Measurements from ENCODE around the gene MTM1. TPM values are rescaled to one million over a fixed set of nuclear protein-coding genes. Genes with fewer than 3 reads are reported as not detected.

The MTM1 gene
- total RNA-seq, 4 donors from 2014 or later: 3.8 to 26.7 (median 13.1) TPM

GRCh38 chrX:150676221-150676620, 107.8 kb downstream of the MTM1 start:
- TF ChIP-seq POLR2A (IDR thresholded peaks at IDR 0.05): no peak
- no peak for TF ChIP-seq CTCF (IDR thresholded peaks at IDR 0.05)

GRCh38 chrX:150680974-150681373, 112.6 kb downstream of the MTM1 start:
- Histone ChIP-seq H3K9me3 (no peaks in the 10 kb centered on the region), H3K4me3 (no peak overlapping the region), H3K4me1 (no peaks in the 10 kb centered on the region), H3K27ac (no peak overlapping the region), H3K36me3 (no peaks in the 10 kb centered on the region), H3K27me3 (no peaks in the 10 kb centered on the region)
- DNase-seq: no peak
- intact Hi-C loops (cut with DNase I; ENCODE audit: low total_unique reads): no loop called here
- peak in 2 of 4 experiments; percentile 15 to 37 for TF ChIP-seq CTCF (IDR thresholded peaks at IDR 0.05)
- TF ChIP-seq POLR2A (IDR thresholded peaks at IDR 0.05): no peak

More at GRCh38 chrX:150676221-150676620, 107.8 kb downstream of the MTM1 start:
- Histone ChIP-seq H3K27me3 (no peaks in the 10 kb centered on the region), H3K27ac (no peak overlapping the region), H3K9me3 (no peaks in the 10 kb centered on the region), H3K4me3 (no peak overlapping the region), H3K4me1 (no peaks in the 10 kb centered on the region), H3K36me3 (no peaks in the 10 kb centered on the region)
- no peak for DNase-seq
- intact Hi-C loops (cut with DNase I; ENCODE audit: low total_unique reads): no loop called here

GRCh38 chrX:150683112-150683511, 114.7 kb downstream of the MTM1 start:
- no peak for TF ChIP-seq POLR2A (IDR thresholded peaks at IDR 0.05)
- TF ChIP-seq CTCF (IDR thresholded peaks at IDR 0.05): no peak
- Histone ChIP-seq H3K4me1 (no peaks in the 10 kb centered on the region), H3K27me3 (no peaks in the 10 kb centered on the region), H3K4me3 (no peak overlapping the region), H3K9me3 (no peaks in the 10 kb centered on the region), H3K36me3 (no peaks in the 10 kb centered on the region), H3K27ac (no peak overlapping the region)
- intact Hi-C loops (cut with DNase I; ENCODE audit: low total_unique reads): no loop called here
- DNase-seq: no peak

GRCh38 chrX:150683536-150684146, 115.2 kb downstream of the MTM1 start:
- no peaks in the 10 kb centered on the region for H3K9me3 ChIP-seq
- no peaks in the 10 kb centered on the region for H3K27me3 ChIP-seq
- H3K27ac ChIP-seq: no peak overlapping the region
- no peak for DNase-seq
- intact Hi-C loops (cut with DNase I; ENCODE audit: low total_unique reads): no loop called here
- no peaks in the 10 kb centered on the region for H3K36me3 ChIP-seq
- TF ChIP-seq CTCF (IDR thresholded peaks at IDR 0.05) (peak in 3 of 4 experiments; percentile 20 to 33 (median 28)), POLR2A (IDR thresholded peaks at IDR 0.05) (no peak)
- H3K4me3 ChIP-seq: no peak overlapping the region
- H3K4me1 ChIP-seq: no peaks in the 10 kb centered on the region

GRCh38 chrX:150688911-150689451, 120.6 kb downstream of the MTM1 start:
- Histone ChIP-seq H3K36me3 (no peaks in the 10 kb centered on the region), H3K4me3 (no peak overlapping the region), H3K9me3 (no peaks in the 10 kb centered on the region), H3K27ac (no peak overlapping the region), H3K27me3 (no peaks in the 10 kb centered on the region), H3K4me1 (no peaks in the 10 kb centered on the region)
- intact Hi-C loops (cut with DNase I; ENCODE audit: low total_unique reads): no loop called here
- no peak for DNase-seq
- TF ChIP-seq CTCF (IDR thresholded peaks at IDR 0.05): no peak
- TF ChIP-seq POLR2A (IDR thresholded peaks at IDR 0.05): no peak

Data from uterus (tissue), 4 donors.